GM21723 (cell line): ENCODE measurements around the gene DNAJC1.
"Not testable (repeated sequence)": the region's sequence is repeated elsewhere in the genome, so short reads cannot be mapped to it uniquely, and the experiment has no call there.

ENCODE experiments used
- ATAC-seq: cut with Tn5 transposase; IDR thresholded peaks from one replicate; pipeline ENCODE4 v1.9.1; 2021; ENCODE audit warnings: mild to moderate bottlenecking, moderate library complexity; ENCODE audit not compliant: unreplicated experiment

Gene DNAJC1

DNA sequence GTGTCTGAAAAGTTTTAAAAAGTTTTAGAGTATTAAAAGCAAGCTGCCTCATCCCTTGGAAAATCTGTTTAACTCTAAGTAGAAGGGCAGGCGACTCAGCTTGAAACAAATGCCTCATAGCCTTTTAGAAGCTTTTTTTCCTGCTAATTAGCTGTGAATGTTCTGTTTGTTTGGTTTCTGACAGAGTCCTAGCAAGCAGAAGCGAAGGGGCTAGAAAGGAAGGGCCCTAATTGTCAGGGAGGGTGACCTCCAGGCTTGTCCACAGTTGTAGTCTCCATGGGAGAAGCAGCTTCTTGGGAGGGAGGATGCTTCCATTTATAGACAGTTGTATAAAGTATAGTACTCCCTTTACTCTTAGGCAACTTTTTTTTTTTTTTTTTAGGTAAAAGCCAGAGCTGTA is 90.9 kb downstream of the DNAJC1 start:
- ATAC-seq, result no peak

DNA sequence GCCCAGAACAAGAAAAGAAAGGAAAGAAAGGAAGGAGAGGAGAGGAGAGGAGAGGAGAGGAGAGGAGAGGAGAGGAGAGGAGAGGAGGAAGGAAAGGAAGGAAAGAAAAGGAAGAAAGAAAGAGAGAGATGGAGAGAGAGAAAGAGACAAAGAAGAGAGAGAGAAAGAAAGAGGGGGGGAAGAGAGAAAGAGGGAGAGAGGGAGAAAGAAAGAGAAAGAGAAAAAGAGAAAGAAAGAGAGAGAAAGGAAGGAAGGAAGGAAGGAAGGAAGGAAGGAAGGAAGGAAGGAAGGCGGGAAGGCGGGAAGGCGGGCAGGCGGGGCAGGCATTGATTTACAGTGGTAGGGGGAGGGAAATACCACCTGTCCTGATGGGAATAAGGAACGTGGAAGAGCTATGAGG is 92.7 kb downstream of the DNAJC1 start:
- ATAC-seq, result no peak

DNA sequence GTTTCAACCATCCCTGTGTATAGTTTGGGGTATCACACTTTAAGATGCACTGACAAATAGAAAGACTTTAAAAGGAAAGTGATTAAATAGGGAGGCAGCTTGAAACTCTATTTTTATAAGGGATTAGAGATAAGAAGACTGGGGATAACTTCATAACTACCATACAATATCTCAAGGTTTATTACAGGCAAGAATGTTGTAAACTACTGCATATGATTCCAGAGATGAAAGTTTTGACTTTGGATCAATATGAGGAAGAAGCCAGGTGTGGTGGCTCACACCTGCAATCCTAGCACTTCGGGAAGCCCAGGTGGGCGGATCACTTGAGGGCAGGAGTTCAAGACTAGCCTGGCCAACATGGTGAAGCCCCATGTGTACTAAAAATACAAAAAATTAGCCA is 96.1 kb downstream of the DNAJC1 start:
- ATAC-seq, result no peak

DNA sequence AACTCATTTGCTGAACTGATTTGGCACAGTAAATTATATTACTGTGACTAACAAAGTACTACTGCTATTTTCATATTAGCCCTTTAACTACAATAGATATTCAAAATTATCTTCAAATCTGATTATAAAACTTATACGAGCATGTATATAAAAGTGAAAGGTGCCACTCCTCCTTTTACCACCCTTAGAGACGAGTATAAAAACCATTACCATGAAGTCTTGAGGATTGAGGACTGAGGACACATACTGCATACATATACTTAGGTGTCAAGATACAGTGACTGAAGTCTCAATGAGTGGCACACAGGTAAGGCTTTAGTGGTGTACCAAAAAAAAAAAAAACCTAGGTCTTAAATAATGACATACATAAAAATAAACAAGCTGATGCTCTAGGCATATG is 98.6 kb downstream of the DNAJC1 start:
- ATAC-seq, result no peak

DNA sequence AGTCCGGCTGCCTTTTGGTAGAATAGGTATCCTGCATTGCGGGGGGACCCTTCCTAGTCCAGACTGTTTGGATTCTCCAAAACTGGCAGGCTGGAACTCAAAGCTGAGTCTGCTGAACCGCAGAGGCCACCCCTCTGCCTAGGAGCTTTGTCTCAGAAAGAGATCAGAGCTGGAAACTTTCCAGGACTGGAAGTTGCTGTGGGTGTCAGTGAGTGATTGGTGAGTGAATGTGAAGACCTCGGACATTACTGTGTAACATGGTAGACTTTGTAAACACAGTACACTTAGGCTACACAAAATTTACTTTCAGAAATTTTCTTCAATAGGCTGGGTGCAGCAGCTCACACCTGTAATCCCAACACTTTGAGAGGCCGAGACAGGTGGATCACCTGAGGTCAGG is 103.8 kb downstream of the DNAJC1 start:
- no peak for ATAC-seq

DNA sequence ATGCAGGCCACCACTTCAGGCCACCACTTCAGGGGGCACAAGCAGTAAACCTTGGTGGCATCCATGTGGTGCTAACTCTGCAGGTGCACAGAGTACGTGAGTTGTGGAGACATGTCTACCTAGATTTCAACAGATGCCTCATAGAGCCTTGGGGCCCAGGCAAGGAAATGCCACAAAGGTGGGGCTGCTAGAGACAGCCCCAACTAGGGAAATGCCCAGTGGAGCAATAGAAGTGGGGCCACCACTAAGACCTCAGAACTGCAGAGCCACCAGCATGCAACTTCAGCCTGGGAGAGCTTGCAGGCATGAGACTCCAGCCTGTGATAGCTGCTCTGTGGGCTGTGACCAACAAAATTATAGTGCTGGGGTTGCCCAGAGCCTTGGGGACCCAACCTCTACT is 107.6 kb downstream of the DNAJC1 start:
- ATAC-seq, result no peak

DNA sequence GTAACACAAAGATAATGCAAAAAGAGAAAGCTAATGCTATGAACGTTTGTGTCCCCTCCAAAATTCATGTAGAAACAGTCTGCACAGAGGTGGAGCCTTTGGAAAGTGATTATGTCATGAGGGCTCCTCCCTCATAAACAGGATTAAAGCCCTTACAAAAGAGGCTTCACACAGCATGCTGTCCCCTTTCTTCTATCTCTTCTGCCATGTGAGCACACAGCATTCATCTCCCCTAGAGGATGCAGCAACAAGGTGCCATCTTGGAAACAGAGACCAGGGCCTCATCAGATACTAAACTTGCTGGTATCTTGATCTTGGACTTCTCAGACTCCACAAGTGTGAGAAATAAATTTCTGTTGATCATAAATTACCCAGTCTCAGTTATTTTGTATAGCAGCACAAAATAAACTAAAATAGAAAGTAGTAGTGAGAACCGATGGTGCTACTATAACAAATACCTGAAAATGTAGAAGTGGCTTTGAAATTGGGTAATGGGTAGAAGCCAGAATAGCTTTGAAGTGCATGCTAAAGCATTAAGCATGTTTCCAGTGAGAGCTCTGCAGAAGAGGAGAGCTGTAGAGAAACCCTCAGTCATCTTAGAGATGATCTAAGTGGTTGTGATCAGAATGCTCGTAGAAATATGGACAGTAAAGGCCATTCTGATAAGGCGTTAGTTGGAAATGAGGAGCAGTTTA is 108.7 kb downstream of the DNAJC1 start:
- ATAC-seq, result no peak

DNA sequence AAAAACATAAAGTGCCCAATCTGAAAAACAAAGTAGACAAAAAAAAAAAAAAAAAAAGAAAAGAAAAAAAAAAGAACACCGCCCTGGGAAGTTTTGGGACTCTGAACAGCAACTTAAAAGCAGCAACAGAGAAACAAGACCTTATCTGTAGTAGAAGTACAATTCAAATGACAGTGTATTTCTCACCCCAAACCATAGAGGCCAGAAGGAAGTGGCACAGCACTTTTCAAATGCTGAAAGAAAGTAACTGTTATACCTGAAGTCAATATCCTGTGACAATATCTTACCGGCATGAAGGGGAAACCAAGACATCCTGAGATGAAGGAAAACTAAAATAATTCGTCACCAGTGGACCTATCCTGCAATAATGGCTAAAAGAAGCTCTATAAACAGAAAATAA is 112.1 kb downstream of the DNAJC1 start:
- ATAC-seq, result no peak

DNA sequence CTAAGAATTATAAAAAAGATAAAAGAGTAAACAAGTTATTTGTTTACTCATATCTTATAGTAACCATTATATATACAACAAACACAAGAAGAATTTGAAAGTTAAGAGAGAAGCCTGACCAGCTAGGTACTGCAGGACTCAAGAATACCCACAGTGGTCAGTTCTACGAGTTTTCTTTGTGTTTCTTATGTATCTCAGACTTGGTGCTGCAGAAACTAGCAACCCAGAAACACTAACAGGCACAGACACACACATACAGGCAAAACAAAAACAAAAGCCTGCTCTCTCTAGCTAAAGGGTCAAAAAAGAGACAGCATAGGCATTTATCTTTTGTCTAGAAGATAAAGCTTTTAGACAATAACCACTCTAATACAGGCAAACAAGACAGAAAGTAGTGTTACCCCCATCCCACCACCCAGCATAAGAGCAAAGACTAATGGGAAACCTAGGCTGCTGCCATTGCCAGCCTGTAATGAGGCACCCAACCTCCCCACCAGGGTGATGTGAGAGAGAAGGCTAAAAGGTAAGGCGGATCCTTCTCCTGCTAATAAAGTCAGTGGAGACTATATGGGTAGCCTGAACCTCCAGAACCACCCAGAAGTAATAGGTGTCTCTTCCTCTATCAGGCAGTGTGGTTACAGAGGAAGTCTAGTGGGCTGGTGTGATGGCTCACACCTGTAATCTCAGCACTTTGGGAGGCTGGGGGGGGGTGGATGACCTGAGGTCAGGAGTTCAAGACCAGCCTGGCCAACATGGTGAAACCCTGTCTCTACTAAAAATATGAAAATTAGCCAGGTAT is 113.9 kb downstream of the DNAJC1 start:
- ATAC-seq, result no peak

DNA sequence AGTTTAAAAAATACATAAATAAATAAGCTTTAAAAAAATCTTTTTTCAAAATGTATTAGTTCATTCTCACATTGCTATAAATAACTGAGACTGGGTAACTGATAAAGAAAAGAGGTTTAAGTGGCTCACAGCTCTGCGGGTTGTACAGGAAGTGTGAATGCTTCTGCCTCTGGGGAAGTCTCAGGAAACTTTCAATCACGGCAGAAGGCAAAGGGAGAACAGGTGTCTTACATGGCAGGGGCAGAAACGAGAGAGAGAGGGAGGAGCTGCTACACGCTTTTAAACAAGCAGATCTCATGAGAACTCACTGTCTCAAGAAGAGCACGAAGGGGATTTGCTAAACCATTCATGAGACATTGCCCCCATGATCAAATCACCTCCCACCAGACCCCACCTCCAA is 114.6 kb downstream of the DNAJC1 start:
- ATAC-seq, result peak; percentile 97

DNA sequence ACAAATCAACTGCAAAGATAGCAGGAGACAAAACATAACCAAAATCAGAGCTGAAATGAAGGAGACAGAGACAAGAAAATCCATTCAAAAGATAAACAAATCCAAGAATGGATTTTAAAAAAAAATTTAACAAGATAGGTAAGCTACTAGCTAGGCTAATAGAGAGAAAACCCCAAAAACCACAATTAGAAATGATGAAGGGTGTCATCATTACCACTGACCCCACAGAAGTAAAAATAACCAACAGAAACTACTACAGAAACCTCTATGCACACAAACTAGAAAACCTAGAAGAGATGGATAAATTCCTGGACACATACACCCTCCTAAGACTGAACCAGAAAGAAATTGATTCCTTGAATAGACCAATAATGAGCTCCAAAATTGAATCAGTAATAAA is 117.6 kb downstream of the DNAJC1 start:
- ATAC-seq, result no peak

DNA sequence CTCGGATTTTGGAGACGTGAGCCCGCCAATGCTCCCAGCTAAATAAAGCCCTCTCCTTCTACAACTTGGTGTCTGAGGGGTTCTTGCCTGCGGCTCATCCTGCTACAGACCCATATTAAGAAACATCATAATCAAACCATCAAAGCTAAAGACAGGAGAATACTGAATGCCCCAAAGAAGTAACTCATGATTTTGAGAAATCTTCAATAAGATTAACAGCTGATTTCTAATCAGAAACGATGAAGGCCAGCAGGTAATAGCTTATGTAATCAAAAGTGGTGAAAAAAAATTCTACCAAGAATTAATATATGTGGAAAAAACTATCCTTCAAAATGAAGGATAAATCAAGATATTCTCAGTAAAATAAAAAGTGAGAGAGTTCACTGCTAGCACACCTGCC is 130.3 kb downstream of the DNAJC1 start:
- no peak for ATAC-seq

DNA sequence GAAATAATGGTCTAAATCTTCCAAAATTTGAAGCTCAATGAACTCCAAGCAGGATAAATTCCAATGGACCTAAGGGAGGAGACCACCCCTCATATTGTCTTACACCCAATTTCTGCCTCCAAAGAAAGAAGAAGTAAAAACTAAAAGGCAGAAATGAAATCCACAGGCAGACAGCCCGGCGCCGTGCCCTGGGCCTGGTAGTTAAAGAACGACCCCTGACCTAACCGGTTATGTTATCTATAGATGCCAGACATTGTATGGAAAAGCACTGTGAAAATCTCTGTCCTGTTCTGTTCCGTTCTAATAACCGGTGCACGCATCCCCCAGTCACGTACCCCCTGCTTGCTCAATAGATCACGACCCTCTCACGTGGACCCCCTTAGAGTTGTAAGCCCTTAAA is 130.8 kb downstream of the DNAJC1 start:
- ATAC-seq, result not testable (repeated sequence)

DNA sequence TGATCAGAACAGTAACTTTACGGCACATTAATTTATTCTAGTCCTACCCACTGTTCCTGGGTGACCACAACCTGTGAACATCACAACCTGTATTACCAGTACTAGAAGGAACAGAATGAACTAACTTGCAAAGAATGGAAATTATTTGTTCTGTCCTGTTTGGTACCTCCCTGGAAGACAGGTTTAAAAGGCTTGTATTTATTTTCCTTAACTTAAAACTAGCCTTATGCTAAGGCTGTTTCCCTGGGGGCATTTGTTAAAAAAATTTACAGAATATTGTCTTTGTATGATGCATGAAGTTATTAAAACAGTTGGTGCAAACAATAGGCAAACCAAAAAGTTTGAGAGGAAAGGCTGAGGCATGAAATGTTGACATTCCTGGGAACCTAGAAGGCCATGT is 132.7 kb downstream of the DNAJC1 start:
- ATAC-seq, result no peak

DNA sequence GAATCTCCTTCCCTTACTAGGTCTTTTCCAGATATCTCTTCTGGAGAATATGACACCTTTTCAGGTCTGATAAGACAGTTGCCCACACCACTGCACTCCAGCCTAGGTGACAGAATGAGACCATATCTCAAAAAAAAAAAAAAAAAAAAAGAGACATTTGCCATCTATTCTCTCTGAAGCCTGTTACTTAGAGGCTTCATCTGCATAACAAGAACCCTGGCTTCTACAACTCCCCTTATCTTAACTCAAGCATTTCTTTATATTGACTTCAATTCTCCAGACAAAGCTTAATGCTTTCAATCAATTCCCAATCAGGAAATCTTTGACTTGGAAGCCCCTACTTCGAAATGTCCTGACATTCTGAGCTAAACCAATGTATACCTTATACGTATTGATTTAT is 134.4 kb downstream of the DNAJC1 start:
- not testable (repeated sequence) for ATAC-seq

DNA sequence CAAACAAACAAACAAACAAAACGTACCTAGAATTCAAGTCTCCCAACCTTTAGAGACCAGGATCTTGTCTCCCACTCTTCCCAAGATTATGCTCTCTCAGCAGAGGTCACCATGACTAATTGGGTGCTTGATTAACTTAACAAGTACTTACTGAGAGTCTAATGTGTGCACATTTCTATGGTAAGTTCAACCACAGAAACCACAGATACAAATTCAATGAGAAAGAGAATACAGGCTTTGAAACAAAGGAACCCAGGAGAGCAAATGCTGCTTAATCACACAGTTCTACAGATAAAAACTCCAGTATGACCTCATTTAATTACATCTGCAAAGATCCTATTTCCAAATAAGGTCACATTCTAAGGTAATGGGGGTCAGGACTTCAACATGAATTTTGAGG is 142.8 kb downstream of the DNAJC1 start:
- ATAC-seq, result no peak

DNA sequence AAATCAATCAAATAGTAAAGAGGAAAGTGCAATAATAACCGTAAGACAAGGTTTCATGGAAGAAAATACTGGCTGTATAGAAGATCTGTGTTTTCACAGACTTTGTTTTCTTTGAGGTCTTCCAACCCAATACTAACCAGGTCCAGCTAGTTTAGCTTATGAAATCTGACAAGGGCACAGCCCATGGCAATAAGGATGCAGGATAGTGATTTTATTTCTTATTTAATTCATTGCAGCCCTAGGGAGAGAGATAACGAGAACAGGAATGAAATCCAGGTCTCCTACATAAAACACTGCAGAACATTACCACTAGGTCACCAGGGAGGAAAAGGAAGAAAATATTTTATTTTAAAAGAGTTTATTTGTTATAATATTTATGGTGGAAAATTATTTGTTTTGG is 145.1 kb downstream of the DNAJC1 start:
- ATAC-seq, result no peak

DNA sequence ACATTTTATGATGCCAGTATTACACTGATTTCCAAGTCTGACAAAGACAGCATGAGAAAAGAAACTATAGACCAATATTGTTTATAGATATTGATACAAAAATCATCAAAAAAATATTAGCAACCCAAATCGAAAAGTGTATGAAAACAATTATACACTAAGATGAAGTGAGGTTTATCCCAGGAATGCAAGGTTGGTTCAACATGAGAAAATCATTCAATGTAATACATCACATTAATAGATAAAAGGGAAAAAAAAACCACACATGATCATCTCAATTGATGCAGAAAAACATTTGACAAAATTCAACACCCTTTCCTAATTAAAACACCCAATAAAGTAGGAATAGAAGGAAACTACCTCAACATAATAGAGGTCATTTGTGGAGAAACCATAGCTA is 153.9 kb downstream of the DNAJC1 start:
- no peak for ATAC-seq

DNA sequence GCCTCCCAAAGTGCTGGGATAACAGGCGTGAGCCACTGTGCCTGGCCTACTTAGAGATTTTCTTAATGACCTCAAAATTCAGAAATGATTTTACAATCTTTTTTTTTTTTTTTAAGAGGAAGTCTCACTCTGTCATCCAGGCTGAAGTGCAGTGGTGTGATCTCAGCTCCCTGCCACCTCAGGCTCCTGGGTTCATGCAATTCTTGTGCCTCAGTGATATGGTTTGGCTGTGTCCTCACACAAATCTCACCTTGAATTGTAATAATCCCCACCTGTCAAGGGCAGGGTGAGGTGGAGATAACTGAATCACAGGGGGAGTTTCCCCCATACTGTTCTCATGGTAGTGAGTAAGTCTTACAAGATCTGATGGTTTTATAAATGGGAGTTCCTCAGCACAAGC is 159.9 kb downstream of the DNAJC1 start:
- no peak for ATAC-seq

DNA sequence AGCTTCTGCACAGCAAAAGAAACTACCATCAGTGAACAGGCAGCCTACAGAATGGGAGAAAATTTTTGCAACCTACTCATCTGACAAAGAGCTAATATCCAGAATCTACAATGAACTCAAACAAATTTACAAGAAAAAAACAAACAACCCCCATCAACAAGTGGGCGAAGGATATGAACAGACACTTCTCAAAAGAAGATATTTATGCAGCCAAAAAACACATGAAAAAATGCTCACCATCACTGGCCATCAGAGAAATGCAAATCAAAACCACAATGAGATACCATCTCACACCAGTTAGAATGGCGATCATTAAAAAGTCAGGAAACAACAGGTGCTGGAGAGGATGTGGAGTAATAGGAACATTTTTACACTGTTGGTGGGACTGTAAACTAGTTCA is 162.3 kb downstream of the DNAJC1 start:
- not testable (repeated sequence) for ATAC-seq

DNA sequence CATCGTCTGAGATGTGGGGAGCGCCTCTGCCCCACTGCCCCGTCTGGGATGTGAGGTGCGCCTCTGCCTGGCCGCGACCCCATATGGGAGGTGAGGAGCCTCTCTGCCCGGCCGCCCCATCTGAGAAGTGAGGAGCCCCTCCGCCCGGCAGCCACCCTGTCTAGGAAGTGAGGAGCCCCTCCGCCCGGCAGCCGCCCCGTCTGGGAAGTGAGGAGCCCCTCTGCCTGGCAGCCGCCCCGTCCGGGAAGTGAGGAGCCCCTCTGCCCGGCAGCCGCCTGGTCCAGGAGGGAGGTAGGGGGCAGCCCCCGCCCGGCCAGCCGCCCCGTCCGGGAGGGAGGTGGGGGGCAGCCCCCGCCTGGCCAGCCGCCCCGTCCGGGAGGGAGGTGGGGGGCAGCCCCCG is 166.0 kb downstream of the DNAJC1 start:
- ATAC-seq, result not testable (repeated sequence)

DNA sequence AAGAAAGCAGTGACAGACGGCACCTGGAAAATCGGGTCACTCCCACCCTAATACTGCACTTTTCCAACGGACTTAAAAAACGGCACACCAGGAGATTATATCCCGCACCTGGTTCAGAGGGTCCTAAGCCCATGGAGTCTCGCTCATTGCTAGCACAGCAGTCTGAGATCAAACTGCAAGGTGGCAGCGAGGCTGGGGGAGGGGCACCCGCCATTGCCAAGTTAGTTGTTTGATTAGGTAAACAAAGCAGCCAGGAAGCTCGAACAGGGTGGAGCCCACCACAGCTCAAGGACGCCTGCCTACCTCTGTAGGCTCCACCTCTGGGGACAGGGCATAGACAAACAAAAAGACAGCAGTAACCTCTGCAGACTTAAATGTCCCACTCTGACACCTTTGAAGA is 169.0 kb downstream of the DNAJC1 start:
- ATAC-seq, result not testable (repeated sequence)

DNA sequence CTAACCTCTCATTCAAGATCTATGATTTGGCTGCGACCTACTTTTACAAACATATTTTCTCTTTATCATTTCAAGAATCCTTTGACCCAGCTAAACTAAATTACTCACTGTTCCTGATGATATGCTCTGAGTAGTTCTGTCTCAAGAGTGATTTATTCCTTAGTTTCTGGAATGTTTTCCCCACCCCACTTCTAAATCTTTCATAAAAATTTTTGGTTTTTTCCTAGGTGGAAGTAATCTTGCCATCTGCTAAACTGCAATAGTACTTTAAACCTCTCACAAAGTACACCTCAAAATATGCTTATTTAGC is 170.8 kb downstream of the DNAJC1 start:
- no peak for ATAC-seq
